Natural killer cell (primary cell): ENCODE data around the gene GEMIN8. TPM values are rescaled to one million over a fixed set of nuclear protein-coding genes. Genes with fewer than 3 reads are reported as not detected.
A peak's percentile ranks its signal among the peaks of the same experiment; 100 is the strongest.

Source experiments
- ATAC-seq, 3 donors: fragments of 150-1000 bp in 2 of 3; fragments of 200-7000 bp in 1 of 3; cut with Tn5 transposase; 1 replicate in 1 of 3; 2 replicates in 2 of 3; pipeline ENCODE4 v1.10.0; 2021; ENCODE audit warnings: mild to moderate bottlenecking in 2 of 3, moderate library complexity in 2 of 3
- DNase-seq, 2 donors: peaks; one replicate each; pipeline versions ENCODE4 v3.0.0 to v3.0.0-alpha.2; 2013 to 2021; ENCODE audit warnings: mixed read lengths in 1 of 2
- H3K27ac ChIP-seq: one replicate; pipeline ENCODE4 v1.5.1; 2013; ENCODE audit warnings: mild to moderate bottlenecking, low read length
- H3K27me3 ChIP-seq: one replicate; pipeline ENCODE4 v1.6.1; 2013; ENCODE audit warnings: low read length; ENCODE audit not compliant: control insufficient read depth, insufficient read depth
- H3K36me3 ChIP-seq: one replicate; pipeline ENCODE4 v1.6.1; 2013; ENCODE audit warnings: low read length; ENCODE audit not compliant: control insufficient read depth, insufficient read depth
- H3K4me1 ChIP-seq: one replicate; pipeline ENCODE4 v1.6.1; 2013; ENCODE audit warnings: low read length; ENCODE audit not compliant: control insufficient read depth, insufficient read depth
- H3K4me3 ChIP-seq: one replicate; pipeline ENCODE4 v1.5.1; 2013; ENCODE audit warnings: low read length
- H3K9me3 ChIP-seq: one replicate; pipeline ENCODE4 v1.6.1; 2013; ENCODE audit warnings: low read length; ENCODE audit not compliant: control insufficient read depth, insufficient read depth
- H3K27ac Mint-ChIP-seq, 2 donors: one replicate each; pipeline ENCODE4 v1.8.0; 2022; ENCODE audit warnings: mild to moderate bottlenecking in 2 of 2, mixed read lengths in 2 of 2, moderate library complexity in 1 of 2
- H3K27me3 Mint-ChIP-seq, 2 donors: one replicate each; pipeline ENCODE4 v1.8.0; 2022; ENCODE audit warnings: low read depth in 2 of 2, mixed read lengths in 2 of 2
- H3K36me3 Mint-ChIP-seq: one replicate; pipeline ENCODE4 v1.8.0; 2022; ENCODE audit warnings: mixed read lengths
- H3K4me1 Mint-ChIP-seq, 2 donors: one replicate each; pipeline ENCODE4 v1.8.0; 2022; ENCODE audit warnings: mixed read lengths in 2 of 2
- H3K4me3 Mint-ChIP-seq: one replicate; pipeline ENCODE4 v1.8.0; 2022; ENCODE audit warnings: mild to moderate bottlenecking, moderate library complexity, mixed read lengths
- H3K9me3 Mint-ChIP-seq, 2 donors: one replicate each; pipeline ENCODE4 v1.8.0; 2022; ENCODE audit warnings: mixed read lengths in 2 of 2
- CTCF ChIP-seq: fragments of 200-600 bp; IDR thresholded peaks from one replicate; pipeline ENCODE4 v1.8.0; 2022; ENCODE audit warnings: antibody characterized with exemption
- WGBS: methylation state at CpG from one replicate; pipeline ENCODE4 v1.1.7; 2013; ENCODE audit warnings: missing lambda C conversion rate; ENCODE audit not compliant: insufficient coverage; 5-methylcytosine and 5-hydroxymethylcytosine counted together
- intact Hi-C: fragments of 100-400 bp; cut with micrococcal nuclease; formaldehyde crosslinking; loops from one replicate; pipeline ENCODE4 v1.14.2; 2022
- total RNA-seq, 4 donors: library from RNA; stranded (reverse); fragments of 120-200 nt in 1 of 4; gene quantifications; one replicate each; pipeline versions ENCODE4 v1.2.3 to v1.2.4, GENCODE V29; 2013 to 2022

The GEMIN8 gene
- total RNA-seq, 3 donors from 2014 or later (not counting 1 experiment from before 2014, with no cell fraction given): 8.8 to 13.4 (median 9.7) TPM

- Mint-ChIP-seq H3K4me1 (peaks cover 12 to 18% of the 10 kb centered on the region in 2 donors), H3K9me3 (no peaks in the 10 kb centered on the region), H3K27me3 (peaks cover 8 to 15% of the 10 kb centered on the region in 2 donors), H3K4me3 (peak overlapping the region; percentile 97), H3K36me3 (no peaks in the 10 kb centered on the region), H3K27ac (peak overlapping the region; percentile 89 to 93)
- Histone ChIP-seq H3K36me3 (no peaks in the 10 kb centered on the region), H3K27me3 (no peaks in the 10 kb centered on the region), H3K27ac (peak overlapping the region; percentile 91), H3K4me1 (peaks cover 9% of the 10 kb centered on the region), H3K4me3 (peak overlapping the region; percentile 69), H3K9me3 (no peaks in the 10 kb centered on the region)
- peak in 1 of 2 donors; percentile 41 for DNase-seq
- 0% methylated on average over 5 of the region's 7 CpGs for WGBS
- peak in 1 of 3 donors; percentile 17 for ATAC-seq
- intact Hi-C loops: loop anchor here (1.0 to 10.0 kb wide), 3 partner anchors 377 to 1215 kb away; partner anchors contain the start of gene TCEANC
- no peak for TF ChIP-seq CTCF
These were observed 460 bp upstream of the GEMIN8 start for GRCh38 chrX:14030174-14030530.

- no peaks in the 10 kb centered on the region for H3K36me3 Mint-ChIP-seq
These were observed 660 bp downstream of the GEMIN8 start for GRCh38 chrX:14029039-14029424.

GRCh38 chrX:14028473-14028872 is 1.2 kb downstream of the GEMIN8 start:
- Histone ChIP-seq H3K27me3 (no peaks in the 10 kb centered on the region), H3K36me3 (no peaks in the 10 kb centered on the region), H3K9me3 (no peaks in the 10 kb centered on the region), H3K4me1 (peaks cover 9% of the 10 kb centered on the region), H3K27ac (no peak overlapping the region), H3K4me3 (no peak overlapping the region)
- peaks cover 12 to 18% of the 10 kb centered on the region in 2 donors for H3K4me1 Mint-ChIP-seq
- peak overlapping the region; percentile 97 for H3K4me3 Mint-ChIP-seq
- intact Hi-C loops: no loop called here
- ATAC-seq: no peak
- peaks cover 0 to under 1% of the 10 kb centered on the region in 2 donors for H3K27me3 Mint-ChIP-seq
- TF ChIP-seq CTCF: no peak
- DNase-seq: no peak
- no peaks in the 10 kb centered on the region for H3K36me3 Mint-ChIP-seq
- no peaks in the 10 kb centered on the region for H3K9me3 Mint-ChIP-seq
- WGBS: 53% methylated on average over 2 of the region's 3 CpGs
- peak overlapping the region; percentile 89 to 93 for H3K27ac Mint-ChIP-seq

More at GRCh38 chrX:14029039-14029424, 660 bp downstream of the GEMIN8 start:
- peak overlapping the region; percentile 97 for H3K4me3 Mint-ChIP-seq
- Histone ChIP-seq H3K27ac (peak overlapping the region; percentile 85), H3K4me3 (peak overlapping the region; percentile 77), H3K27me3 (no peaks in the 10 kb centered on the region), H3K4me1 (peaks cover 9% of the 10 kb centered on the region), H3K36me3 (no peaks in the 10 kb centered on the region), H3K9me3 (no peaks in the 10 kb centered on the region)
- peaks cover 12 to 18% of the 10 kb centered on the region in 2 donors for H3K4me1 Mint-ChIP-seq
- TF ChIP-seq CTCF: no peak
- peaks cover 4 to 6% of the 10 kb centered on the region in 2 donors for H3K27me3 Mint-ChIP-seq
- 3% methylated on average over 7 of the region's 7 CpGs for WGBS
- intact Hi-C loops: no loop called here
- ATAC-seq (no peak), DNase-seq (peak in 1 of 2 donors; percentile 4)
- H3K9me3 Mint-ChIP-seq: no peaks in the 10 kb centered on the region
- peak overlapping the region; percentile 89 to 93 for H3K27ac Mint-ChIP-seq

- H3K27ac ChIP-seq: no peak overlapping the region
- no peaks in the 10 kb centered on the region for H3K36me3 ChIP-seq
- H3K4me3 ChIP-seq: no peak overlapping the region
- intact Hi-C loops: no loop called here
- Mint-ChIP-seq H3K36me3 (no peaks in the 10 kb centered on the region), H3K9me3 (no peaks in the 10 kb centered on the region), H3K27me3 (no peaks in the 10 kb centered on the region), H3K4me3 (no peak overlapping the region), H3K4me1 (peaks cover 12 to 18% of the 10 kb centered on the region in 2 donors), H3K27ac (no peak overlapping the region)
- DNase-seq: no peak
- no peaks in the 10 kb centered on the region for H3K27me3 ChIP-seq
- no peak for TF ChIP-seq CTCF
- peaks cover 6% of the 10 kb centered on the region for H3K4me1 ChIP-seq
- H3K9me3 ChIP-seq: no peaks in the 10 kb centered on the region
- ATAC-seq: no peak
These were observed 2.1 kb downstream of the GEMIN8 start for GRCh38 chrX:14027511-14028019.
